Osteocyte (in vitro differentiated cells): ENCODE results near the gene LMO1. TPM values are rescaled to one million over a fixed set of nuclear protein-coding genes. Genes with fewer than 3 reads are reported as not detected.

ENCODE experiments used
- DNase-seq: peaks from one replicate; pipeline ENCODE4 v3.0.0; 2021; ENCODE audit warnings: mixed read lengths; ENCODE audit not compliant: unreplicated experiment; ENCODE audit errors: extremely low spot score
- H3K27ac Mint-ChIP-seq: one replicate; pipeline ENCODE4 v1.8.0; 2021; ENCODE audit warnings: mild to moderate bottlenecking, mixed read lengths; ENCODE audit not compliant: unreplicated experiment
- H3K27me3 Mint-ChIP-seq: one replicate; pipeline ENCODE4 v1.8.0; 2021; ENCODE audit warnings: mixed read lengths; ENCODE audit not compliant: unreplicated experiment
- H3K36me3 Mint-ChIP-seq: one replicate; pipeline ENCODE4 v1.8.0; 2021; ENCODE audit warnings: mixed read lengths; ENCODE audit not compliant: unreplicated experiment
- H3K4me1 Mint-ChIP-seq: one replicate; pipeline ENCODE4 v1.8.0; 2021; ENCODE audit warnings: mixed read lengths; ENCODE audit not compliant: unreplicated experiment
- H3K4me3 Mint-ChIP-seq: one replicate; pipeline ENCODE4 v1.8.0; 2021; ENCODE audit warnings: mild to moderate bottlenecking, moderate library complexity, mixed read lengths; ENCODE audit not compliant: unreplicated experiment
- H3K9me3 Mint-ChIP-seq: one replicate; pipeline ENCODE4 v1.8.0; 2021; ENCODE audit warnings: mixed read lengths; ENCODE audit not compliant: unreplicated experiment
- CTCF ChIP-seq: fragments of 200-600 bp; sonication (generic); IDR thresholded peaks from 2 replicates; pipeline ENCODE4 v1.5.0; 2021; ENCODE audit warnings: antibody characterized with exemption, mild to moderate bottlenecking, moderate library complexity
- total RNA-seq: library from RNA; stranded (reverse); gene quantifications from 2 replicates; pipeline ENCODE4 v1.2.1, GENCODE V29; 2021

LMO1 gene
- total RNA-seq, 1 donor from 2014 or later = not detected

- peaks cover 5% of the 10 kb centered on the region for H3K9me3 Mint-ChIP-seq
- H3K4me1 Mint-ChIP-seq = no peaks in the 10 kb centered on the region
- DNase-seq = no peak
- H3K27me3 Mint-ChIP-seq = peaks cover 33% of the 10 kb centered on the region
- H3K27ac Mint-ChIP-seq = no peak overlapping the region
- H3K4me3 Mint-ChIP-seq = no peak overlapping the region
- TF ChIP-seq CTCF = no peak
- no peaks in the 10 kb centered on the region for H3K36me3 Mint-ChIP-seq
Measured at GRCh38 chr11:8239536-8240228, 24.0 kb downstream of the LMO1 start.

GRCh38 chr11:8239040-8239439 lies 24.6 kb downstream of the LMO1 start:
- H3K27me3 Mint-ChIP-seq = peaks cover 30% of the 10 kb centered on the region
- TF ChIP-seq CTCF = no peak
- H3K9me3 Mint-ChIP-seq = peaks cover 5% of the 10 kb centered on the region
- H3K4me1 Mint-ChIP-seq = no peaks in the 10 kb centered on the region
- DNase-seq = no peak
- H3K36me3 Mint-ChIP-seq = no peaks in the 10 kb centered on the region
- H3K4me3 Mint-ChIP-seq = no peak overlapping the region
- H3K27ac Mint-ChIP-seq = no peak overlapping the region

GRCh38 chr11:8237453-8237852 lies 26.2 kb downstream of the LMO1 start:
- Mint-ChIP-seq H3K27me3 (peaks cover 20% of the 10 kb centered on the region), H3K9me3 (peaks cover 5% of the 10 kb centered on the region), H3K4me1 (no peaks in the 10 kb centered on the region), H3K36me3 (no peaks in the 10 kb centered on the region), H3K4me3 (no peak overlapping the region), H3K27ac (no peak overlapping the region)
- DNase-seq = no peak
- no peak for TF ChIP-seq CTCF

GRCh38 chr11:8235925-8236324 lies 27.8 kb downstream of the LMO1 start:
- Mint-ChIP-seq H3K4me3 (no peak overlapping the region), H3K4me1 (no peaks in the 10 kb centered on the region), H3K9me3 (no peaks in the 10 kb centered on the region), H3K36me3 (no peaks in the 10 kb centered on the region), H3K27me3 (peaks cover 8% of the 10 kb centered on the region), H3K27ac (no peak overlapping the region)
- no peak for TF ChIP-seq CTCF
- no peak for DNase-seq

GRCh38 chr11:8234910-8235309 lies 28.8 kb downstream of the LMO1 start:
- no peak for TF ChIP-seq CTCF
- Mint-ChIP-seq H3K27ac (no peak overlapping the region), H3K36me3 (no peaks in the 10 kb centered on the region), H3K9me3 (no peaks in the 10 kb centered on the region), H3K27me3 (peaks cover 6% of the 10 kb centered on the region), H3K4me1 (no peaks in the 10 kb centered on the region), H3K4me3 (no peak overlapping the region)
- DNase-seq = no peak
